ENCODE measurements around the gene L1TD1. TPM values are rescaled to one million over a fixed set of nuclear protein-coding genes. Genes with fewer than 3 reads are reported as not detected.
"Not testable (repeated sequence)": the region's sequence is repeated elsewhere in the genome, so short reads cannot be mapped to it uniquely, and the experiment has no call there.

The L1TD1 gene
- total and polyA plus RNA-seq, 7 experiments from 2014 or later: 0.11 to 0.44 TPM; not detected in 5

- DNase-seq (no peak), ATAC-seq (no peak)
- Histone ChIP-seq H3K4me1 (ENCODE audit: control insufficient read depth in 2 of 2, insufficient read depth in 2 of 2, low read length in 2 of 2) (no peaks in the 10 kb centered on the region), H3K27me3 (ENCODE audit: control insufficient read depth in 2 of 2, insufficient read depth in 2 of 2, low read length in 2 of 2) (no peaks in the 10 kb centered on the region), H3K4me3 (ENCODE audit: low read length) (no peak overlapping the region), H3K27ac (ENCODE audit: low read depth, low read length) (no peak overlapping the region), H3K36me3 (ENCODE audit: control insufficient read depth in 2 of 3, insufficient read depth in 3 of 3, low read length in 3 of 3) (no peaks in the 10 kb centered on the region), H3K9me3 (ENCODE audit: control insufficient read depth in 2 of 3, low read length in 3 of 3) (no peaks in the 10 kb centered on the region)
- no peaks in the 10 kb centered on the region for H3K36me3 Mint-ChIP-seq
- POLR2A ChIA-PET: no interaction called here
- no peak overlapping the region for H3K4me3 Mint-ChIP-seq
- H3K27ac Mint-ChIP-seq: no peak overlapping the region
- intact Hi-C loops (cut with micrococcal nuclease): no loop called here
- H3K4me1 Mint-ChIP-seq: no peaks in the 10 kb centered on the region
- H3K9me3 Mint-ChIP-seq: no peaks in the 10 kb centered on the region
- CTCF ChIA-PET: no interaction called here
- peaks cover 0 to 5% (median 2%) of the 10 kb centered on the region in 5 donors for H3K27me3 Mint-ChIP-seq
Measured at GRCh38 chr1:62177621-62178020, 17.0 kb upstream of the L1TD1 start.

DNA sequence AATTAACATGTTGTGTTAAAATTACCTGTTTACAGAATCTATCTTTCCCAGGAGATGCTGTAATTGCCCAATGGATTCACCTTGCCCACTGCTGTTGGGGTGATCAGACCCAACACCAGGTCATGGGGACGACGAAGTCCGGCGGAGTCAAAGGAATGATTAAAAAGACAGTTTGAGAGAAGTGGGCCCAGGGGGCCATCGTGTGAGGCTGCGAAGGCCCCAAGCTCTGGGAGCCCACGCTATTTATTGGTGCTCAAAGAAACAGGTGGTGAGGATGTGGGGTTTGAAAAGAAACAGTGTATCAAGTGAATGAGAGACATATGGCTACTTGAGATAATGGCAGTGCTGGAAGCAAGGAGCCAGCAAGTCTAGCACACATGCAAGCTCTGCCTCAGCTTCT, 16.3 kb upstream of the L1TD1 start:
- POLR2A ChIA-PET: no interaction called here
- no peaks in the 10 kb centered on the region for H3K9me3 Mint-ChIP-seq
- H3K27ac ChIP-seq (ENCODE audit: low read depth, low read length): no peak overlapping the region
- CTCF ChIA-PET: no interaction called here
- H3K27ac Mint-ChIP-seq: no peak overlapping the region
- no peaks in the 10 kb centered on the region for H3K36me3 ChIP-seq (ENCODE audit: control insufficient read depth in 2 of 3, insufficient read depth in 3 of 3, low read length in 3 of 3)
- no peak overlapping the region for H3K4me3 ChIP-seq (ENCODE audit: low read length)
- H3K4me1 Mint-ChIP-seq: no peaks in the 10 kb centered on the region
- intact Hi-C loops (cut with micrococcal nuclease): no loop called here
- H3K4me3 Mint-ChIP-seq: no peak overlapping the region
- no peaks in the 10 kb centered on the region for H3K36me3 Mint-ChIP-seq
- H3K27me3 ChIP-seq (ENCODE audit: control insufficient read depth in 2 of 2, insufficient read depth in 2 of 2, low read length in 2 of 2): no peaks in the 10 kb centered on the region
- peaks cover 0 to 5% (median 2%) of the 10 kb centered on the region in 5 donors for H3K27me3 Mint-ChIP-seq
- ATAC-seq (no peak), DNase-seq (no peak)
- no peaks in the 10 kb centered on the region for H3K9me3 ChIP-seq (ENCODE audit: control insufficient read depth in 2 of 3, low read length in 3 of 3)
- no peaks in the 10 kb centered on the region for H3K4me1 ChIP-seq (ENCODE audit: control insufficient read depth in 2 of 2, insufficient read depth in 2 of 2, low read length in 2 of 2)

GRCh38 chr1:62180054-62180453, 14.6 kb upstream of the L1TD1 start:
- DNase-seq; H3K9me3 ChIP-seq (ENCODE audit: control insufficient read depth in 2 of 3, low read length in 3 of 3); H3K27ac ChIP-seq (ENCODE audit: low read depth, low read length); H3K27me3 ChIP-seq (ENCODE audit: control insufficient read depth in 2 of 2, insufficient read depth in 2 of 2, low read length in 2 of 2); H3K9me3 Mint-ChIP-seq; H3K36me3 Mint-ChIP-seq; H3K4me1 ChIP-seq (ENCODE audit: control insufficient read depth in 2 of 2, insufficient read depth in 2 of 2, low read length in 2 of 2); H3K4me3 Mint-ChIP-seq; ATAC-seq; intact Hi-C loops (cut with micrococcal nuclease); H3K36me3 ChIP-seq (ENCODE audit: control insufficient read depth in 2 of 3, insufficient read depth in 3 of 3, low read length in 3 of 3); H3K4me3 ChIP-seq (ENCODE audit: low read length); H3K27me3 Mint-ChIP-seq; H3K4me1 Mint-ChIP-seq; POLR2A ChIA-PET: not testable (repeated sequence)
- H3K27ac Mint-ChIP-seq: peak overlapping the region in 1 of 9 donors; percentile 12
- CTCF ChIA-PET: interaction anchor here (1.5 kb wide), 1 partner anchor 227 kb away, joined by 3 read pairs; no protein-coding TSS in a partner anchor

GRCh38 chr1:62180639-62181038, 14.0 kb upstream of the L1TD1 start:
- POLR2A ChIA-PET: no interaction called here
- Mint-ChIP-seq H3K27ac (no peak overlapping the region), H3K27me3 (peaks cover 0 to 2% (median 0%) of the 10 kb centered on the region in 5 donors), H3K4me3 (no peak overlapping the region), H3K9me3 (no peaks in the 10 kb centered on the region), H3K36me3 (no peaks in the 10 kb centered on the region), H3K4me1 (no peaks in the 10 kb centered on the region)
- Histone ChIP-seq H3K36me3 (ENCODE audit: control insufficient read depth in 2 of 3, insufficient read depth in 3 of 3, low read length in 3 of 3) (no peaks in the 10 kb centered on the region), H3K27ac (ENCODE audit: low read depth, low read length) (no peak overlapping the region), H3K27me3 (ENCODE audit: control insufficient read depth in 2 of 2, insufficient read depth in 2 of 2, low read length in 2 of 2) (no peaks in the 10 kb centered on the region), H3K9me3 (ENCODE audit: control insufficient read depth in 2 of 3, low read length in 3 of 3) (no peaks in the 10 kb centered on the region), H3K4me3 (ENCODE audit: low read length) (no peak overlapping the region), H3K4me1 (ENCODE audit: control insufficient read depth in 2 of 2, insufficient read depth in 2 of 2, low read length in 2 of 2) (no peaks in the 10 kb centered on the region)
- no peak for ATAC-seq
- intact Hi-C loops (cut with micrococcal nuclease): no loop called here
- DNase-seq: no peak
- CTCF ChIA-PET: interaction anchor here (1.0 to 1.5 kb wide), 2 partner anchors 224 to 226 kb away, joined by 3 read pairs; no protein-coding TSS in a partner anchor

- no peak overlapping the region for H3K27ac Mint-ChIP-seq
- no peaks in the 10 kb centered on the region for H3K36me3 Mint-ChIP-seq
- no peaks in the 10 kb centered on the region for H3K9me3 Mint-ChIP-seq
- no peak overlapping the region for H3K27ac ChIP-seq (ENCODE audit: low read depth, low read length)
- no peak overlapping the region for H3K4me3 Mint-ChIP-seq
- intact Hi-C loops (cut with micrococcal nuclease): no loop called here
- ATAC-seq (no peak), DNase-seq (no peak)
- H3K27me3 Mint-ChIP-seq: peaks cover 0 to 2% (median 0%) of the 10 kb centered on the region in 5 donors
- H3K27me3 ChIP-seq (ENCODE audit: control insufficient read depth in 2 of 2, insufficient read depth in 2 of 2, low read length in 2 of 2): no peaks in the 10 kb centered on the region
- no peaks in the 10 kb centered on the region for H3K36me3 ChIP-seq (ENCODE audit: control insufficient read depth in 2 of 3, insufficient read depth in 3 of 3, low read length in 3 of 3)
- ChIA-PET CTCF (interaction anchor here (1.0 kb wide), 1 partner anchor 223 kb away, joined by 3 read pairs; no protein-coding TSS in a partner anchor), POLR2A (no interaction called here)
- no peaks in the 10 kb centered on the region for H3K9me3 ChIP-seq (ENCODE audit: control insufficient read depth in 2 of 3, low read length in 3 of 3)
- H3K4me1 ChIP-seq (ENCODE audit: control insufficient read depth in 2 of 2, insufficient read depth in 2 of 2, low read length in 2 of 2): no peaks in the 10 kb centered on the region
- H3K4me1 Mint-ChIP-seq: no peaks in the 10 kb centered on the region
- no peak overlapping the region for H3K4me3 ChIP-seq (ENCODE audit: low read length)
Measured at GRCh38 chr1:62181532-62181931, 13.1 kb upstream of the L1TD1 start.

GRCh38 chr1:62182157-62182556, 12.5 kb upstream of the L1TD1 start:
- DNase-seq; intact Hi-C loops (cut with micrococcal nuclease); H3K4me3 ChIP-seq (ENCODE audit: low read length); H3K4me1 Mint-ChIP-seq; H3K36me3 Mint-ChIP-seq; ATAC-seq; H3K9me3 ChIP-seq (ENCODE audit: control insufficient read depth in 2 of 3, low read length in 3 of 3); H3K4me1 ChIP-seq (ENCODE audit: control insufficient read depth in 2 of 2, insufficient read depth in 2 of 2, low read length in 2 of 2); POLR2A ChIA-PET; H3K27ac Mint-ChIP-seq; CTCF ChIA-PET; H3K27me3 Mint-ChIP-seq; H3K27ac ChIP-seq (ENCODE audit: low read depth, low read length); H3K9me3 Mint-ChIP-seq; H3K36me3 ChIP-seq (ENCODE audit: control insufficient read depth in 2 of 3, insufficient read depth in 3 of 3, low read length in 3 of 3); H3K27me3 ChIP-seq (ENCODE audit: control insufficient read depth in 2 of 2, insufficient read depth in 2 of 2, low read length in 2 of 2); H3K4me3 Mint-ChIP-seq: not testable (repeated sequence)

- H3K4me3 ChIP-seq (ENCODE audit: low read length); H3K4me1 ChIP-seq (ENCODE audit: control insufficient read depth in 2 of 2, insufficient read depth in 2 of 2, low read length in 2 of 2); H3K9me3 ChIP-seq (ENCODE audit: control insufficient read depth in 2 of 3, low read length in 3 of 3); H3K36me3 Mint-ChIP-seq; H3K27ac Mint-ChIP-seq; H3K36me3 ChIP-seq (ENCODE audit: control insufficient read depth in 2 of 3, insufficient read depth in 3 of 3, low read length in 3 of 3); H3K4me1 Mint-ChIP-seq; DNase-seq; H3K27ac ChIP-seq (ENCODE audit: low read depth, low read length); intact Hi-C loops (cut with micrococcal nuclease); H3K9me3 Mint-ChIP-seq; H3K4me3 Mint-ChIP-seq; H3K27me3 Mint-ChIP-seq; H3K27me3 ChIP-seq (ENCODE audit: control insufficient read depth in 2 of 2, insufficient read depth in 2 of 2, low read length in 2 of 2); ATAC-seq: not testable (repeated sequence)
- CTCF ChIA-PET: interaction anchor here (0.6 to 0.9 kb wide), 3 partner anchors 61 to 179 kb away, joined by 3 to 10 read pairs (median 3); no protein-coding TSS in a partner anchor
- POLR2A ChIA-PET: interaction anchor here (1.0 kb wide), 1 partner anchor 8 kb away, joined by 3 read pairs; no protein-coding TSS in a partner anchor
Measured at GRCh38 chr1:62183164-62184020, 11.3 kb upstream of the L1TD1 start.
